ENCODE data around the gene BLOC1S3. TPM values are rescaled to one million over a fixed set of nuclear protein-coding genes. Genes with fewer than 3 reads are reported as not detected.

The BLOC1S3 gene
- total RNA-seq, 1 experiment from 2014 or later, result 13.3 TPM

DNA sequence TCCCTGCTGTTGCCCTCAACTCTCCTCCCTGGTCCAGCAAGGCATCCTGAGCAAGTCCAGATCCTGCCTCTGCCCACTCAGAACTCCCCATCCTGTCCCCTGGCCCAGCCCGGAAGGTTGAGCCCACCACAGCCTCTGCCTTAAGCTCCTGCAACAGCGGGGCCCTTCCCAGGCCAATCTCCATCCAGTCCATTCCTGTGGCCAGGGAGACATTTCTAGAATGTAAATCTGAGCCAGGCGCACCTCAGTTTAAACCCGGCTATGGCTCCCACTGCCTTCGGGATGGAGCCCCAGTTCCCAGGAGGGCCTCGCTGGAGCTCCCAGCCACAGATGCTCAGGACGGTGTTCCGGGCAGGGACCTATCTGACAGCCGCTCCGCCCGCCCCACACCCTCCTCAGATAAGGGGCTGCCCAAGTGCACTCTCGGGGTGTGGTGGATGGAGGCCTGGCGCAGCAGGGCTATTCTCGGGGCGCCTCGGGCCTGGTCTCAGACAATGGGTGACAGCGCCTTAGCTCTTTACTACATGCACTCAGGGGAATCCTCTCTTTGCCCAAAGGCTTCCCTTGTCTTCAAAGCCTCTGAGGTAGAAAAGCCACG, 5.9 kb upstream of the BLOC1S3 start:
- DNase-seq (ENCODE audit: low read depth), result no peak
- in situ Hi-C loops (cut with HindIII; ENCODE audit: low pct_unique_long_range_greater_than_20kb, low sequenced_read_pairs), result no loop called here

DNA sequence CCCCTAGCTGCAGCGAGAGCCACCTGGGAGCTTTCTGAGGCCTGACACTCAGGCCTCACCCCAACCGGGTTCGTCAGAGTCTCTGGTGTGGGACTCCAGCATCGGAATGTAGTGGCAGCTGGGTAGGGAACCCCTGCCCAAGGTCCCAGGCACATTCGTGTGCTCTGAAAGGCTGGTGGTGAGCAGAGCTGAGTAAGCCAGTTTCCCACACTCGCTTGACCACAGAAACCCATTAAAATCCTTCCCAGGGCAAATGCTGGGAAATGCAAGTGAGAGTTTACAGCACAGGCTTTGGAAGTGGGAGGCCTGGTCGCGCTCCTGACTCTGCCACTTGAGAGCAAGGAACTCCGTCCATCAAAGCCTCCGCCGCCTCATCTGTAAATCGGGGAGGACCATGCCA, 4.8 kb upstream of the BLOC1S3 start:
- in situ Hi-C loops (cut with HindIII; ENCODE audit: low pct_unique_long_range_greater_than_20kb, low sequenced_read_pairs), result no loop called here
- no peak for DNase-seq (ENCODE audit: low read depth)

DNA sequence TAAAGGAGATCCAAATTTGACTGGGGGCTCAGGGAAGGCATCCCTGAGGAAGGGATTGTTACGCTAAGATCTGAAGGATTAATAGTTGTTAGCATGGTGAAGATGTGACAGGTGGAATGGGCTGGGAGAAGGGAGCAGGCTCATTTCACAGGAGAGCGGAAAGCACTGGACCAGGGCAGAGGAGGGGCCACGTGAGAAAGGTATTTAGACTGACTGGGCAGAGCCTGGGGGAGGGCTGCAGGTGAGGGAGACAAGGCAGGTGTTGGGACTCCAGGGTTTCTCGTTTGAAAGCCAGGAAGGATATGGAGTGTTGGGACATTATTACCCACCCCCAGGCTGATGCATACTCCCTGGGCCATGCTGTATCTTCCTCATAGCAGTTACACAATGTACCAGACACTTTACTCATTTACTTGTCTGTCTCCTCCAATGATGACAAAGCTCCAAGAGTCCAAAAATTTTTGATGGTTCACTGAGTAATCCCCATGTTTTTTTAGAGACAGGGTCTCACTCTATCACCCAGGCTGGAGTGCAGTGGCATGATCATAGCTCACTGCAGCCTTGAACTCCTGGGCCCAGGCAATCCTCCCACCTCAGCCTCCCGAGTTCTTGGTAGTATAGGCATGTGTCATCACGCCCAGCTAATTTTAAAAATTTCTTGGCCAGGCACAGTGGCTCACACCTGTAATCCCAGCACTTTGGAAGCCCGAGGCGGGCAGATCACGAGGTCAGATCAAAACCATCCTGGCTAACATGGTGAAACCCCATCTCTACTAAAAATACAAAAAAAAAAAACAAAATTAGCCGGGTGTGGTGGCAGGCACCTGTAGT, 2.9 kb upstream of the BLOC1S3 start:
- in situ Hi-C loops (cut with HindIII; ENCODE audit: low pct_unique_long_range_greater_than_20kb, low sequenced_read_pairs), result no loop called here
- DNase-seq (ENCODE audit: low read depth), result no peak

DNA sequence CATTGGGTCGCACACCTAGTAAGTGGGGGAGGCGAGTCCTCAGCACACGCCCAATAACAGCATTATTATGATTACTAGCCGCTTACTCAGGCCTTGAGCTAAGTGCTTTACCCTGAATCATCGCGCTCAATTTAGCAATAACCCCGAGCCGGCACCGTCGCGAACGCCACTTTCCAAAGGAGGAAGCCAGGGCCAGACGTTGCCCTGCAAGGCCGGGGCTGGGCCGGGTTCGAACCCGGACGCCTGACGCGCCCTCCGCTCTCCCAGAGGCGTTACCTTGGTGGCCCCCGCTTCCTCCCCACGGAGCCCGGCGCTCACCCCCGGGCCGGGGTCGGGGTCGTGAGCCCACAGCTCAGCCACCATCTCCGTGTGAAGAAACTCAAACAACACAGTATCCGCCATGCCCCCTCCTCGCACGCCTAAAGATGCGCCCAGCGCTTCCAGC, 745 bp upstream of the BLOC1S3 start, which contains the start of gene TRAPPC6A:
TRAPPC6A (minus strand) TSS at position 421 of the 445 bp plus-strand sequence; CDS start at position 402, 19 bp downstream.
- in situ Hi-C loops (cut with HindIII; ENCODE audit: low pct_unique_long_range_greater_than_20kb, low sequenced_read_pairs), result no loop called here

DNA sequence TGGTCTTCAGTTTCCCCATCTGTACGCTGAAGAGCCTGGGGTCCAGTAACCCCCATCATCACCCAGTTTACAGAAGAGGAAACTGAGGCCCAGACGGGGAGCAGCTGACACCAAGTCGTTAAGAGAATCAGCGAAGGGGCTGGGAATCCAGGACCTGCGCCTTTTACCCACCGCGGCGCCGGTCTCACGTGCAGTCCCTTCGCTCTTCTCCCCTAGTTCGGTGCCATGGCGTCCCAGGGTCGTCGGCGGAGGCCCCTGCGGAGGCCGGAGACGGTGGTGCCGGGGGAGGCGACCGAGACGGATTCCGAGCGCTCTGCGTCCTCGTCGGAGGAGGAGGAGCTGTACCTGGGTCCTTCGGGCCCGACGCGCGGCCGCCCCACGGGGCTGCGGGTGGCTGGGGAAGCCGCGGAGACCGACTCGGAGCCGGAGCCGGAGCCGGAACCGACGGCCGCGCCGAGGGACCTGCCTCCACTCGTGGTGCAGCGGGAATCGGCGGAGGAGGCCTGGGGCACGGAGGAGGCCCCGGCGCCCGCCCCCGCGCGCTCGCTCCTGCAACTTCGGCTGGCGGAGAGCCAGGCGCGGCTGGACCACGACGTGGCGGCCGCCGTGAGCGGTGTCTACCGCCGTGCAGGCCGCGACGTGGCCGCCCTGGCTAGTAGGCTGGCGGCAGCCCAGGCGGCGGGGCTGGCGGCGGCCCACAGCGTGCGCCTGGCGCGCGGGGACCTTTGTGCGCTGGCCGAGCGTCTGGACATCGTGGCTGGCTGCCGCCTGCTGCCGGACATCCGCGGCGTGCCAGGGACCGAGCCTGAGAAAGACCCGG, 698 bp downstream of the BLOC1S3 start:
- DNase-seq (ENCODE audit: low read depth), result no peak
- in situ Hi-C loops (cut with HindIII; ENCODE audit: low pct_unique_long_range_greater_than_20kb, low sequenced_read_pairs), result no loop called here

More for the DNA sequence above, 745 bp upstream of the BLOC1S3 start, which contains the start of gene TRAPPC6A:
- no peak for DNase-seq (ENCODE audit: low read depth)

DNA sequence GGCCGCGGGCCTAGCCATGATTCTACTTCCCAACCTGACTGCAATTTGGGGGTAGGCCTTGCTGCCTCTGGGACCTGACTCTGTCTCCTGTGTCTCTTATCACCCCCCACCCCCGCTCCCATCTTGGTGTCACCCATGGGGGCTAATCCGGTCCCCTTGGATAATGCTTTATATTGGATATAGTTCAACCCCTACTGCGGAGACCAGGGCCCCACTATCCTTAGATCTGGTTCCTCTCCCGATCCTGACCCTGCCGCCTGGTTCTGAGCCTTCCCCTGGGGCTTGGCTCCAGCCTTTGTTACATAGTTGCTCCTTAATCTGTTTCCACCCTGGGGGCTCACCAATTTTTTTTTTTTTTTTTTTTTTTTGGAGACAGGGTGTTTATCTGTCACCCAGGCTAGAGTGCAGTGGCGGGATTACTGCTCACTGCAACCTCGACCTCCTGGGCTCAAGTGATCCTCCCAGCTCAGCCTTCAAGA, 1.3 kb downstream of the BLOC1S3 start:
- DNase-seq (ENCODE audit: low read depth), result no peak
- in situ Hi-C loops (cut with HindIII; ENCODE audit: low pct_unique_long_range_greater_than_20kb, low sequenced_read_pairs), result no loop called here

DNA sequence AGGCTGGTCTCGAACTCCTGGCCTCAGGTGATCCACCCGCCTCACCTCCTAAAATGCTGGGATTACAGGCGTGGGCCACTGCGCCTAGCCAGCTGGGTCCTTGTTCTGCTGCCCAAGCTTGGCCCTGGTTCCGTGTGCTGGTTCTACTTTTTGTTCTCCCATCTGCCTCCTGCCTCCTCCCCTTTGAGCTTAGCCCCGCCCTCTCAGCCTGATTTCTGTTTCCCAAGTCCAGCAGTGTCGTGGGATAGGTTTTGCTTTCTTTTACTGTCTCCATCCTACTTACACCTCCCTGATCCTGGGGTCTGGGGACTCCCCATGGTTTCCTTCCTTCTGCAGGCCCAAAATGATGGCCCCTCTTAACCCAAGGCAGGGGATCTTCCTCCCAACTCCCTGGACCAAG, 2.4 kb downstream of the BLOC1S3 start:
- in situ Hi-C loops (cut with HindIII; ENCODE audit: low pct_unique_long_range_greater_than_20kb, low sequenced_read_pairs), result no loop called here
- DNase-seq (ENCODE audit: low read depth), result no peak

DNA sequence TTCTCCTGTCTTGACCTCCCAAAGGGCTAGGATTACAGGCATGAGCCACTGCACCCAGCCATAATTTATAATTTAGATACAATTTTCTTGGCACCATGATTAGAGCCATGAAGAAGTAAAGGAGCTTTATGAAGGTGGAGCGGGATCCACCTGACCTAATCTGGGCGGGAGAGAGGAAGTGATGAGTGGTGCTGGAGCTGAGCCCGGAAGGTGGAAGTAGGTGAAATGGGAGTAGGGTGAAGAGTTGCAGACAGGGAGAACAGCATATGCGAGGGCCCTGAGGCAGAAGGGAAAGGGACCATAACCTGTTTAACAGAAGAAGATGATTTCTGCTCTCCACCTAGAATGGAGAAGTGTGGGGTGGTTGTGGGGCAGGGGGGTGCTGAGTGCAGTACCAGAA, 4.2 kb downstream of the BLOC1S3 start:
- in situ Hi-C loops (cut with HindIII; ENCODE audit: low pct_unique_long_range_greater_than_20kb, low sequenced_read_pairs), result no loop called here
- no peak for DNase-seq (ENCODE audit: low read depth)

DNA sequence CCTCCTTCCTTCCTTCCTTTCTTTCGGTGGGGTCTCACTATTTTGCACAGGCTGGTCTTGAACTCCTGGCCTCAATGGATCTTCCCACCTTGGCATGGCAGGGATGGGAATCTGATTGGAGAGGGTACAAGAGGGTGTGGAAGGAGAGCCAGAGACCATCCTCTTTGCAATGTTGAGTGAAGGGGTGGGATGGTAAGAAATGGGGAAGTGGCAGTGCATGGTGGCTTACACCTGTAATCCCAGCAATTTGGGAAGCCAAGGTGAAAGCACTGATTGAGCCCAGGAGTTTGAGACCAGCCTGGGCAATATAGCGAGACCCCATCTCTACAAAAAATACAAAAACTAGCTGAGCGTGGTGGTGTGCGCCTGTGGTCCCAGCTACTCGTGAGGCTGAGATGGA, 5.5 kb downstream of the BLOC1S3 start:
- in situ Hi-C loops (cut with HindIII; ENCODE audit: low pct_unique_long_range_greater_than_20kb, low sequenced_read_pairs), result no loop called here
- DNase-seq (ENCODE audit: low read depth), result no peak

DNA sequence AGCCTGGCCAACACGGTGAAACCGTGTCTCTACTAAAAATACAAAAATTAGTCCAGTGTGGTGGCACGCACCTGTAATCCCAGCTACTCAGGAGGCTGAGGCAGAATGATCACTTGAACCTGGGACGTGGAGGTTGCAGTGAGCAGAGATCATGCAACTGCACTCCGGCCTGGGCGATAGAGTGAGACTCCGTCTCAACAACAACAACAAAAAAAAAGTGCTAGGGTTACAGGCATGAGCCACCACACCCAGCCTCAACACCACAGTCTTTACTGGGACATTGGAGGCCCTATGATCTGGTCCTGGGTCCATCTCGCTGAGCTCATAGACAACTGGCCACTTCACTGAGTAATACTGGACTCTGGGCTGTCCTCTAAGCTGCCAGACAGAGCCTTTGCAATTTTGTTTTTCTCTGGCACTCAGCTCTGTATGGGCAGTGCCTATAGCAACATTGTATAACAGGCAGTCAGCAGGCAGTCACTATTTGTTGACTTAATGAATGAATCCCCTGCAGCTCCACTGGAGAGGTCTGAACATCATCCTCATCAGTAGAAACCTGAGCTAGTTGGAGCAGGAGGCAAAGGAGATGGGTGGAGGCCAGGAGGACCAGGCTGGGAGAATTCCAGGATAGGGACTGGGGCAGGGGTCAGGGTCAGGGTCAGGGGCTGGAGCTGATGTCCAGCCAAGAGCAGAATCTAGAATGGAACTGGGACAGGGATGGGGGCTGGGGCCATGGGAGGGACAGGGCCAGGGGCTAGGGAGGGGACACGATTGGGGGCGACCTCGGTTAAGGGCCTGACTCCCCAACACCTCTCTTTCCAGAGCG, 8.1 kb downstream of the BLOC1S3 start:
- DNase-seq (ENCODE audit: low read depth), result no peak
- in situ Hi-C loops (cut with HindIII; ENCODE audit: low pct_unique_long_range_greater_than_20kb, low sequenced_read_pairs), result no loop called here

DNA sequence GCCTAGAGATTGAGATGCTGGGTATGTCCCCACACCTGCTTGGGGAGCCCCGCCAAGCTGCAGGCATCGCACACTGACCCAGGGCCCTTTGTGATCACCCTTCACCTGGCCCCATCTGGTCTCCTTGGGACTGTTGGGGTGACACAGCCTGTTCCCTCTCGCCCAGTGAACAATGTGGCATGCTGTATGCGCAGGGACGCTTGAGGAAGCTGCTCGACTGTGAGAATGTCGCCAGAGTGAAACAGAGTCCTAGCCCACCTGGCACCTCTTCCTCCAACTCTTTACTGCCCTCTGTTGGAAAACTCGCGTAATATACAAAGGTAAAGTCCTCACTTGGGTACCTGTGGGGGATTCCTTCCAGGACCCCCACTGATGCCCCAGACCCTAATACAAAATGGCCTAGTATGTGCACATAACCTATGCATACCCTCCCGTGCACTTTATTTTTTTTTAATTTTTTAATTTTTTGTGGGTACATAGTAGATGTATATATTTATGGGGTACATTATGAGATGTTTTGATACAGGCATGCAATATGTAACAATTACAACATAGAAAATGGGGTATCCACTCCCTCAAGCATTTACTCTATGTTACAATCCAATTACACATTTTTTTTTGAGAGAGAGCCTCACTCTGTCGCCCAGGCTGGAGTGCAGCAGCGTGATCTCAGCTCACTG, 9.0 kb downstream of the BLOC1S3 start:
- in situ Hi-C loops (cut with HindIII; ENCODE audit: low pct_unique_long_range_greater_than_20kb, low sequenced_read_pairs), result no loop called here
- no peak for DNase-seq (ENCODE audit: low read depth)

DNA sequence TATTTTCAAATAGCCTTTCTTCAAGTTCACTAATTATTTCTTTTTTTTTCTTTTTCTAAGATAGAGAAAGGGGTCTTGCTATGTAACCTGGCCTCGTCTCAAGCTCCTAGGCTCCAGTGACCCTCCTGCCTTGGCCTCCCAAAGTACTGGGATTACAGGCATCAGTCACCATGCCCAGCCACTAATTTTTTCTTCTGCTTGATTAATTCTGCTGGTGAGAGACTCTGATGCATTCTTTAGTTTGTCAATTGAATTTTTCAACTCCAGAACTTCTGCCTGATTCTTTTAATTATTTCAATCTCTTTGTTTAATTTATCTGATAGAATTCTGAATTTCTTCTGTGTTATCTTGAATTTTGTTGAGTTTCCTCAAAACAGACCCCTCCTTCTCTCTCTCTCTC, 11.4 kb downstream of the BLOC1S3 start:
- in situ Hi-C loops (cut with HindIII; ENCODE audit: low pct_unique_long_range_greater_than_20kb, low sequenced_read_pairs), result no loop called here
- DNase-seq (ENCODE audit: low read depth), result no peak

DNA sequence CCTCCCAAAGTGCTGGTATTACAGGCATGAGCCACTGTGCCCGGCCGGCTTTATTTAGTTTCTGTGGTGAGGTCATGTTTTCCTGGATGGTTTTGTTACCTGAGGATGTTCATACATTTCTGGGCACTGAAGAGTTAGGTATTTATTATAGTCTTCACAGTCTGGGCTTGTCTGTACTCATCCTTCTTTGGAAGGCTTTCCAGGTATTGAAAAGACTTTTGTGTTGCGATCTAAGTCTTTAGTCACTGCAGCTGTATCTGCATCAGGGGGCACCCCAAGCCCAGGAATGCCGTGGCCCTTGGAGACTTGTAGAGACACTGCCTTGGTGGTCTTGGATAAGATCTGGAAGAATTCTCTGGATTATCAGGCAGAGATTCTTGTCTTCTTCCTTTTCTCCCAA, 12.8 kb downstream of the BLOC1S3 start:
- in situ Hi-C loops (cut with HindIII; ENCODE audit: low pct_unique_long_range_greater_than_20kb, low sequenced_read_pairs), result no loop called here
- no peak for DNase-seq (ENCODE audit: low read depth)

DNA sequence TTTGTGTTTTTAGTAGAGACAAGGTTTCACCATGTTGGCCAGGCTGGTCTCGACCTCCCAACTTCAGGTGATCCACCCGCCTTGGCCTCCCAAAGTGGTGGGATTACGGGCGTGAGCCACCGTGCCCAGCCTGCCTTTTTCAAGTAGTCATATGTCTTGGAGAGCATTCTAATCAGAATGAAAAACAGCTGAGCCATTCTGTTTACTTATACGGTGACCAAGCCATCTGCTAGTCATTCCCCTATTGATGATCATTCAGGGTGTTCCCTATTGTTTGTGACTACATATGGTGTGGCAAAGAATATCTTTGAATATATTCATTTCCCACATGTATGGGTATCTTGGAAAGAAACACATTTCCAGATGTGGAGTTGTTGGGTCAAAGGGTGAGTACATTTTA, 17.2 kb downstream of the BLOC1S3 start:
- in situ Hi-C loops (cut with HindIII; ENCODE audit: low pct_unique_long_range_greater_than_20kb, low sequenced_read_pairs), result no loop called here
- DNase-seq (ENCODE audit: low read depth), result no peak

DNA sequence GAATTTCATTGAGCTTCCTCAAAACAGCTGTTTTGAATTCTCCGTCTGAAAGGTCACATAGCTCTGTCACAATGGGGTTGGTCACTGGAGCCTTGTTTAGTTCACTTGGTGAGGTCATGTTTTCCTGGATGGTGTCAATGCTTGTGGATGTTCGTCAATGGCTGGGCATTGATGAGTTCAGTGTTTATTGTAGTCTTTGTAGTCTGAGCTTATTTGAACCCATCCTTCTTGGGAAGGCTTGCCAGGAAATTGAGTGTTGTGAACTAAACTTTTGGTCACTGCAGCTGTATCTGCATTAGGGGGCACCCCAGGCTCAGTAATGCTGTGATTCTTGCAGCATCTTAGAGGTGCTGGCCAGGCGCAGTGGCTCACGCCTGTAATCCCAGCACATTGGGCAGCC, 22.0 kb downstream of the BLOC1S3 start:
- no peak for DNase-seq (ENCODE audit: low read depth)
- in situ Hi-C loops (cut with HindIII; ENCODE audit: low pct_unique_long_range_greater_than_20kb, low sequenced_read_pairs), result no loop called here

DNA sequence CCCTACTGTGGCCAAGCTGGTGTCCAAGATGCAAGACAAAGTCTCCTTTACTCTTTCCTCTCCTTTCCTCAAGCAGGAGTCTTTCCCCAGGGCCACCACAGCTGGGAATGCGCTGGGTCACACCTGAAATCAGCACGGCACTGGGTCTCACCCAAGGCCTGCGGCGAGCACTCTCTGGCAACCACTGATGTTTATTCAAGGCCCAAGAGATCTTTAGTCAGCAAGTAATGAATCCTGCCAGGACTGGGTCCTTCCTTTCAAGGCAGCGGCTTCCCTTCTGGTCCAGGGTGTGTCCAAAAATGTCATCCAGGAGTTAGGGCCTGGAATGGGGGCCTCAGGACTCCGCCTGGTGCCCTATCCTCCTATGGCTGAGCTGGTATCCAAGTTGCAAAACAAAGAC, 24.1 kb downstream of the BLOC1S3 start:
- in situ Hi-C loops (cut with HindIII; ENCODE audit: low pct_unique_long_range_greater_than_20kb, low sequenced_read_pairs), result no loop called here
- DNase-seq (ENCODE audit: low read depth), result no peak

DNA sequence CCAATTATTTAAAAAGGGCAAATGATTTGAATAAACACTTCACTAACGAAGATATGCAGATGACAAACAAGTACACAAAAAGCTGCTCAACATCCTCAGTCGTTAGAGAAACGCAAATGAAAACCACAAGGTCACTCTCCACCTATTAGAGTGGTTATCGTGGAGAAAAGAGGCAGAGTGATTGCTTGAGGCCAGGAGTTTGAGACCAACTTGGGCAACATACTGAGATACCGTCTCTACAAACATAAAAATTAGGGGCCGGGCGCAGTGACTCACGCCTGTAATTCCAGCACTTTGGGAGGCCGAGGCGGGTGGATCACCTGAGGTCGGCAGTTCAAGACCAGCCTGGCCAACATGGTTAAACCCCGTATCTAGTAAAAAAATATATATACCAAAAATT, 27.2 kb downstream of the BLOC1S3 start:
- no peak for DNase-seq (ENCODE audit: low read depth)
- in situ Hi-C loops (cut with HindIII; ENCODE audit: low pct_unique_long_range_greater_than_20kb, low sequenced_read_pairs), result no loop called here

DNA sequence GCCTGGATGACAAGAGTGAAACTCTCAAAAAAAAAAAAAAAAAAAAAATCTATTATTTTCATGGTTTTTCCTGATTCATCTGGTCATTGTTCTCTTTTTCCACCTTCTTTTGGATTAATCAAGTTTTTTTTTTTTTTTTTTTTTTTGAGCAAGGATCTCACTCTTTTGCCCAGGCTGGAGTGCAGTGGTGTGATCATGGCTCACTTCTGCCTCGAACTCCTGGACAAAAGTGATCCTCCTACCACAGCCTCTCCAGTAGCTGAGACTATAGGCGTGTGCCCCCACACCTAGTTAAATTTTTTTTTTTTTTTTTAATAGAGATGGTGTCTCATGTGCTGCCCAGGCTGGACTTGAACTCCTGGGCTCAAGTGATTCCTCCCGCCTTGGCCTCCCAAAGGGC, 27.7 kb downstream of the BLOC1S3 start:
- in situ Hi-C loops (cut with HindIII; ENCODE audit: low pct_unique_long_range_greater_than_20kb, low sequenced_read_pairs), result no loop called here
- no peak for DNase-seq (ENCODE audit: low read depth)
